Activated T-helper 1 cell treated with anti-CD3 and anti-CD28 coated beads, Interleukin-12 subunit alpha, Interleukin-12 subunit beta, Interleukin-2, Interleukin-4 antibody, amounts not matched to agents 30 ng/mL and 10 ng/mL and 1 ng/mL, durations not matched to agents 14 hours and 24 hours and 36 hours (primary cell): ENCODE measurements around the gene LGMN. TPM values are rescaled to one million over a fixed set of nuclear protein-coding genes. Genes with fewer than 3 reads are reported as not detected.
A peak's percentile ranks its signal among the peaks of the same experiment; 100 is the strongest.
"Not testable (repeated sequence)": the region's sequence is repeated elsewhere in the genome, so short reads cannot be mapped to it uniquely, and the experiment has no call there.

Experiments used
- DNase-seq: peaks from one replicate; pipeline ENCODE4 v3.0.0; 2021; ENCODE audit warnings: low spot score
- H3K27ac Mint-ChIP-seq: one replicate; pipeline ENCODE4 v1.8.0; 2021; ENCODE audit warnings: mild to moderate bottlenecking, mixed read lengths
- H3K27me3 Mint-ChIP-seq: one replicate; pipeline ENCODE4 v1.8.0; 2022; ENCODE audit warnings: mild to moderate bottlenecking, moderate library complexity, mixed read lengths; ENCODE audit not compliant: insufficient read depth
- H3K36me3 Mint-ChIP-seq: one replicate; pipeline ENCODE4 v1.8.0; 2021; ENCODE audit warnings: low read depth, mixed read lengths
- H3K4me1 Mint-ChIP-seq: one replicate; pipeline ENCODE4 v1.8.0; 2021; ENCODE audit warnings: low read depth, mixed read lengths
- H3K4me3 Mint-ChIP-seq: one replicate; pipeline ENCODE4 v1.8.0; 2021; ENCODE audit warnings: mild to moderate bottlenecking, moderate library complexity, mixed read lengths
- H3K9me3 Mint-ChIP-seq: one replicate; pipeline ENCODE4 v1.8.0; 2021; ENCODE audit warnings: mixed read lengths
- intact Hi-C: fragments of 100-400 bp; cut with micrococcal nuclease; formaldehyde crosslinking; loops from one replicate; pipeline ENCODE4 v1.15.1; 2024
- total RNA-seq: library from RNA; stranded (reverse); gene quantifications from 2 replicates; pipeline ENCODE4 v1.2.3, GENCODE V29; 2022

Gene LGMN
- total RNA-seq, 1 donor from 2014 or later: 2.2 TPM

DNA sequence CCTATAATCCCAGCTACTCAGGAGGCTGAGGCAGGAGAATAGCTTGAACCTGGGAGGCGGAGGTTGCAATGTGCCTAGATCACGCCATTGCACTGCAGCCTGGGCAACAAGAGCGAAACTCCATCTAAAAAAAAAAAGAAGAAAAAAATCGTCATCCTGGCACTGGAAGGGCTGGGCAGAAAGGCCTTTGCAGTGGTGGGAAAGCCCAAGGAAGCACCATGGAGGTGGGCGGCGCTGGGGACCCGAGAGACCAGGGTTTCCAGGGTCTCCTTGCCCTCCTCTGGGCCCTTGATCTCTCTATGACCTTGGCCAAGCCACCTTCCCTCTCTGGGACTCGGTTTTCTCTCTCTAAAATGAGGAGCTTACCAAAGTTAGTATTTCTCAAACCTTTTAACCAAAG, 65.4 kb downstream of the LGMN start:
- DNase-seq: no peak
- peaks cover 37% of the 10 kb centered on the region for H3K36me3 Mint-ChIP-seq
- no peak overlapping the region for H3K4me3 Mint-ChIP-seq
- no peaks in the 10 kb centered on the region for H3K27me3 Mint-ChIP-seq
- H3K27ac Mint-ChIP-seq: no peak overlapping the region
- H3K9me3 Mint-ChIP-seq: no peaks in the 10 kb centered on the region
- intact Hi-C loops: loop anchor here (10.0 kb wide), 1 partner anchor 518 kb away; no protein-coding TSS in a partner anchor
- H3K4me1 Mint-ChIP-seq: peaks cover 23% of the 10 kb centered on the region

DNA sequence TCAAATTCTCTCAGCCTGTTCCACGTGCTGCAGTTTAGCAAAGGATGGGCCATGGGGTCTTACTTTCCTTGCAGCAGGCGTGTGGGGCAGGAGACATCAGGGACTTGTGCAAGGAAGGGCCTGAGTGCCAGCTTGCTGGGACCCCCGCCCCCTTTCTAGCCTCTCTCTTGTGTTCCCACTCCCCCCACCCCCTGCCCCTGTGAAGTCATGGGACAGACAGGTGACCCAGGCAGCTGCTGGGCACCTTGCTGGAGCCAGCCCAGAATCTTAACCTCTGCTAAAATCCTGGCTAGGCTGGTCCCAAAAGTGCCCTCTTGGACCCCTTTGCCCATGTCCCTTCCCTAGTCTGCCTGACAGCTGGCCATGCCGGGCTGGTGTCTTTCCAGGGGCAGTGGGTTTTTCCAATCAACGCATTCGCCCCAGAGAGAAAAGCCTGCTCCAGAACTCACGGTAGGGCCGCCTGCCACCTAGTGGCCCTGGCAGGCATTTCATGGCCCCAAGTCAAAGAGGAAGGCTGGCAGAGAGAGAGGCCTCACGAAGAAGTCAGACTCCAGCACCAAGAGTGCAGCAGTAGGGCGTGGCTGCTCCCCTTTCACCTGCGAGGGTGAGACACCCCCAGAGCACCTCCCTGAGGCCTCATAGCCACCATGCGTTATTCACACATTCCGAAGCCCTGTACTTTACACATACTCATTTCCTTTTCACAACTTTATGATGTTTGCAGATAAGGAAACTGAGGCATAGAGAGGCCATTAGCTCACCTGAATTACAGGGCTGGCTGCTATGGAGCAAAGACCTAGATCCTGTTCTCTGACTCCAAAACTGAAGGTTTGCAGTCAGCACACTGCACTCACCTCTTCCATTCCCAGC, 67.4 kb downstream of the LGMN start:
- H3K36me3 Mint-ChIP-seq: peaks cover 54% of the 10 kb centered on the region
- peak; percentile 66 for DNase-seq
- H3K27ac Mint-ChIP-seq: no peak overlapping the region
- peaks cover 43% of the 10 kb centered on the region for H3K4me1 Mint-ChIP-seq
- H3K4me3 Mint-ChIP-seq: no peak overlapping the region
- intact Hi-C loops: loop anchor here (1.0 to 10.0 kb wide), 4 partner anchors 68 to 546 kb away; no protein-coding TSS in a partner anchor
- H3K27me3 Mint-ChIP-seq: no peaks in the 10 kb centered on the region
- no peaks in the 10 kb centered on the region for H3K9me3 Mint-ChIP-seq

DNA sequence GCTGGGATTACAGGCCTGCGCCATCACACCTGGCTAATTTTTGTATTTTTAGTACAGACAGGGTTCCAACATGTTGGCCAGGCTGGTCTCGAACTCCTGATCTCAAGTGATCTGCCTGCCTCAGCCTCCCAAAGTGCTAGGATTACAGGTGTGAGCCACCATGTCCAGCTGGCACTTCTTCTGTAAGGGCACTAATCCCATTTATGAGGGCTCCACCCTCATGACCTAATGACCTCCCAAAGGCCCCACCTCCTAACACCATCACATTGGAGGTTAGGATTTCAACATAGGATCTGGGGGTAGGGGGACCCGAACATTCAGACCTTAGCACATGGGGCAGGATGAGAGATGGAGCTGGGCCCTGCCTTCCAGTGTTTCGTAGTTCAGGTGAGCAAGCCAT, 68.1 kb downstream of the LGMN start:
- intact Hi-C loops: loop anchor here (10.0 kb wide), 1 partner anchor 516 kb away; no protein-coding TSS in a partner anchor
- peaks cover 49% of the 10 kb centered on the region for H3K4me1 Mint-ChIP-seq

DNA sequence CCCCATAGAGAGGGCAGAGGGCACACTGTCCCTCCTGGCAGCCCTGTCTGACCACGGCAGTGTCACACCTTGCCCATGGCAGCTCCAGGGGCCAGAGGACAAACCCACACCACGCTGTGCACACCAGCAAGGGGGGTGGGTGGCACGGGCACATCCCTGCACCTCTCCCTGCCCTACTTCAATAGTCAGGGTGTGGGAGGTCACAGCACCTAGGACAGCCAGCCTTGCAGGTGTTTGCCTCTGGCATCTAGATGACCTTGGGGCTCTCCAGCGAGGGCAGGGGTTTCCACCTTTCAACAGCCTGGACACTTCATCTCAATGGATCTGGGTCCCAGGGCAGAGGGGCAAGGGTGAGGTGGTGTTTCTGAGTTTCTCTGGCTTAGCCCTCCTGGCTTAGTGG, 69.2 kb downstream of the LGMN start:
- intact Hi-C loops: no loop called here
- Mint-ChIP-seq H3K27me3 (no peaks in the 10 kb centered on the region), H3K4me1 (peaks cover 49% of the 10 kb centered on the region), H3K36me3 (peaks cover 59% of the 10 kb centered on the region), H3K27ac (no peak overlapping the region), H3K4me3 (no peak overlapping the region), H3K9me3 (no peaks in the 10 kb centered on the region)
- no peak for DNase-seq

More for the DNA sequence above, 68.1 kb downstream of the LGMN start:
- not testable (repeated sequence) for DNase-seq, H3K4me3 Mint-ChIP-seq, H3K27ac Mint-ChIP-seq, H3K9me3 Mint-ChIP-seq, H3K27me3 Mint-ChIP-seq
- H3K36me3 Mint-ChIP-seq: peaks cover 55% of the 10 kb centered on the region

DNA sequence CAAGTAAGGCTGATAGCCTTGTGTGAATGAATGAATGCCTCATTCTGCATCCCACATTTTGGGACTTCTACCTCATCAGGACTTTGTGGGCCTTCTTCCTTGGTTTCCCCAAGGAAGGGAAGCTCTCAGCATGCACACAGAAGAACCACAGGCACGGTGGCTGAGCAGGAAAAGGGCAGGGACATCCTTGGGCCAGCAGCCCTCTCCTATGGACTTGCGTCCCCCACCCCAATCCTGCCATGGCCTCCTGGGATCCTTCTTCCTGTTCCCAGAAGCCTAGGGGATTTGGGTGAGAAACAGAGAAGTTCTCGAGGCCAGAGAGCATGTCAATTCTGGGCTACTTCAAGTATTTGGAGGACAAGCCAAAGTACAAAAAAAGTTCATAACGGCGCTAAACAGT, 69.7 kb downstream of the LGMN start:
- Mint-ChIP-seq H3K27ac (peak overlapping the region; percentile 80), H3K4me3 (no peak overlapping the region), H3K4me1 (peaks cover 49% of the 10 kb centered on the region), H3K36me3 (peaks cover 61% of the 10 kb centered on the region), H3K9me3 (no peaks in the 10 kb centered on the region), H3K27me3 (no peaks in the 10 kb centered on the region)
- intact Hi-C loops: no loop called here
- no peak for DNase-seq

DNA sequence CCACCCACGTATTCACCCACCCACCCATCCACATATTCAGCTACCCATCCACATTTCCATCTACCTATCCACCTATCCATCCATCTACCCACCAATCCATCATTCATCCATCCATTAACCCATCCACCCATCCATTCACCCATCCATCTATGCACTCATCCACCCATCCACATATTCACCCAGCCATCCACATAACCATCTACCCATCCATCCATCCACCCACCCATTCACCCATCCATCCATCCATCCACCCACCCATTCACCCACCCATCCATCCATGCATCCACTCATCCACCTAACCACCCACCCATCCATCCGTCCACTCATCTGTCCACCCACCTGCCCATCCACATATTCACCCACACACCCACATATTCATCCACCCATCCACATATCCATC, 70.5 kb downstream of the LGMN start:
- no peaks in the 10 kb centered on the region for H3K9me3 Mint-ChIP-seq
- H3K27me3 Mint-ChIP-seq: no peaks in the 10 kb centered on the region
- peak overlapping the region; percentile 54 for H3K27ac Mint-ChIP-seq
- H3K4me1 Mint-ChIP-seq: peaks cover 49% of the 10 kb centered on the region
- H3K36me3 Mint-ChIP-seq: peaks cover 58% of the 10 kb centered on the region
- DNase-seq: no peak
- intact Hi-C loops: loop anchor here (1.0 to 2.0 kb wide), 7 partner anchors 10 to 337 kb away; no protein-coding TSS in a partner anchor
- no peak overlapping the region for H3K4me3 Mint-ChIP-seq

DNA sequence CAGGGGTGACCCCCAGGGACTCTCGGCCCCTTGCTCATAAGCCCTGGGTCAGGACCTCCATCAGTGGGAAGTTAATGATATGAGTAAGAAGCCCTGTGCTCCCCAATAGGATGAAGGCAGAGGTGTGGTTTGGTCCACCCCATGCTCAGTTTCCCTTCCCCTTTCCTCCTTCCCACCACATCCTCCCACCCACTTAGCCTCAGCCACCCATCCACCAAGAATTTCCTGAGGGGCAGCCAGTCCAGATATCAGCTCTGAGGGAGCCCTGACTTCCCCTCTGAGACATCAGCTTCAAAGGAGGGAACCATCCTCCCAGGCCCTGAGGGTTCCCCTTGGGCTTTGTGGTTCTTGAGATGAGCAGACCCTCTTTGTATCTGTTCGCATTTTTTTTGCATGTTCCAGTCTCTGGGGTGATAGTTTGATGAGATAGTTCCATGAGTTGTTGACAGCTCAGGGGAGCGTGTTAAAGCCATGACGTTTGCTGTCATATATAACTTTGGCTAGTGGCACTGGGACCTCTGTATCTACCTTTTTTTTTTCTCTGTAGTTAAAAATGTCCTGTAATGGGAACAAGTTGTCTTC, 71.2 kb downstream of the LGMN start:
- Mint-ChIP-seq H3K36me3 (peaks cover 54% of the 10 kb centered on the region), H3K9me3 (no peaks in the 10 kb centered on the region), H3K27ac (peak overlapping the region; percentile 54), H3K4me1 (peaks cover 49% of the 10 kb centered on the region), H3K4me3 (peak overlapping the region; percentile 50), H3K27me3 (no peaks in the 10 kb centered on the region)
- intact Hi-C loops: loop anchor here (1.0 to 2.0 kb wide), 7 partner anchors 9 to 336 kb away; no protein-coding TSS in a partner anchor
- DNase-seq: peak; percentile 24

DNA sequence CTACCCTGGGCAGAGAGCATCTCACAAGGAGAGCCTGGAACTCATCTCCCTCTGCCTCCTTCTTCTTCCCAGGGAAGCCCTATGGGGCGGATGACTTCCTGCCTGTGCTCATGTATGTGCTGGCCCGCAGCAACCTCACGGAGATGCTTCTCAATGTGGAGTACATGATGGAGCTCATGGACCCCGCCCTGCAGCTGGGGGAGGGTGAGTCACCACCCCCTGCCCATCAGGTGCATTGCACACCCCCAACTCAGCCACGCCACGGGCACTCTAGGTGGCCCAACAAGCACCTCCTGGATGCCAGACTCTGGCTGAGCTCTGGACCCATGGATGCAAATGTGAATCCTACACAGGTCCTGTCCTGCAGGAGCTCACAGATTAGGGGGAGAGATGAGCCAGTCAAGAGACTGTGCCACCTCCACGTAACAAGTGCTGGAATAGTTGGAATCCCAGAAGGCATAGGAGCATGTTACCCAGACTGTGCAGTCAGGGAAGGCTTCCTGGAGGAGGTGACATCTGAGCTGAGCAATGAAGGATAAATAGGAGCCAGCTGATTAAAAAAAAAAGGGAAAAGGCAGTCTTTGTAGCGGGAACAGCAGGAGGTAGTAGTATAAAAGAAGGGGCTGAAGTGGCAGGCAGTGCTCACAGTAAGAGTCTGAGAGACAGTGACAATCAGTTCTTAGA, 71.9 kb downstream of the LGMN start:
- DNase-seq: no peak
- peaks cover 55% of the 10 kb centered on the region for H3K36me3 Mint-ChIP-seq
- H3K4me1 Mint-ChIP-seq: peaks cover 48% of the 10 kb centered on the region
- H3K27ac Mint-ChIP-seq: peak overlapping the region; percentile 54
- peak overlapping the region; percentile 50 for H3K4me3 Mint-ChIP-seq
- no peaks in the 10 kb centered on the region for H3K9me3 Mint-ChIP-seq
- intact Hi-C loops: loop anchor here (1.0 to 2.0 kb wide), 7 partner anchors 8 to 335 kb away; no protein-coding TSS in a partner anchor
- no peaks in the 10 kb centered on the region for H3K27me3 Mint-ChIP-seq

DNA sequence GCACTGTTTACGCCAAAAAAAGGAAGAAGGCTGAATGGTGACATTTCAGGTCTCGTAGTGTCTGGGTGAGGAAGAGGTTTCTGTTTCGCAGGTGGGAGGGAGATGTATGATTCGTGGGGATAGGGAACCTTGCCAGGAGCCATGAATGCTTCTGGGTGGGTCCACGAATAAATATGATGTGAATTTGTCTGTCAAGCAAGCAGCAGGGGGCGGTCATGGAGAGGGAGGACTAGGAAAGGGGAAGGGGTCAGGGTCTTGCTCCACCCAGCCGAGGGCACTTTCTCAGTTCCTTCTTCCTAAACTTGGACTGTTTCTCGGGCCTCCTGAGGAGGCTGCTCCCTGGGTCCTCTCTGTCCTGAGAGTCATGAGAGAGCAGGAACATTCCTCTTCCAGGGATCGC, 72.5 kb downstream of the LGMN start:
- Mint-ChIP-seq H3K27ac (peak overlapping the region; percentile 79), H3K36me3 (peaks cover 53% of the 10 kb centered on the region), H3K4me1 (peaks cover 46% of the 10 kb centered on the region), H3K9me3 (no peaks in the 10 kb centered on the region), H3K27me3 (no peaks in the 10 kb centered on the region), H3K4me3 (peak overlapping the region; percentile 20)
- intact Hi-C loops: loop anchor here (2.0 kb wide), 1 partner anchor 61 kb away; no protein-coding TSS in a partner anchor
- no peak for DNase-seq

DNA sequence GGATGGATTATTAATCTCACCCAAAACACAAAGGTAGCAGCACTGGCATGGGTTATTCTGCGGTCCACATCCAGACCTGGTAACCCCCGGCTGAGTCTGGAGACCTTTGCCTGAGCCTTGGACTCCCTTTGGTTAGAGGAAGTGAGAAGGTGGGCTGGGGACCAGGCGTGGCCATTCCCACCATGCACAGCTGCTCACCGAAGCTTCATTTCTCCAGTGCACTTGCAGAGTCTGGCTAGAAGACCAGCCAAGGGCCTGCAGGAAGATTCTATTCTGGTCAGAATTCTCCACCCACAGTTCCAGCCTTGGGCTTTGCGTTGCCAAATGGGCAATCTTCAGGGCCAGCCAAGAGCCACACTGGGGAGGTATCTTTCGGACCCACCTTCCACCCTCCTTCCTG, 73.0 kb downstream of the LGMN start:
- Mint-ChIP-seq H3K36me3 (peaks cover 56% of the 10 kb centered on the region), H3K9me3 (no peaks in the 10 kb centered on the region), H3K27me3 (no peaks in the 10 kb centered on the region), H3K27ac (peak overlapping the region; percentile 79), H3K4me1 (peaks cover 49% of the 10 kb centered on the region), H3K4me3 (peak overlapping the region; percentile 20)
- intact Hi-C loops: no loop called here
- DNase-seq: no peak

DNA sequence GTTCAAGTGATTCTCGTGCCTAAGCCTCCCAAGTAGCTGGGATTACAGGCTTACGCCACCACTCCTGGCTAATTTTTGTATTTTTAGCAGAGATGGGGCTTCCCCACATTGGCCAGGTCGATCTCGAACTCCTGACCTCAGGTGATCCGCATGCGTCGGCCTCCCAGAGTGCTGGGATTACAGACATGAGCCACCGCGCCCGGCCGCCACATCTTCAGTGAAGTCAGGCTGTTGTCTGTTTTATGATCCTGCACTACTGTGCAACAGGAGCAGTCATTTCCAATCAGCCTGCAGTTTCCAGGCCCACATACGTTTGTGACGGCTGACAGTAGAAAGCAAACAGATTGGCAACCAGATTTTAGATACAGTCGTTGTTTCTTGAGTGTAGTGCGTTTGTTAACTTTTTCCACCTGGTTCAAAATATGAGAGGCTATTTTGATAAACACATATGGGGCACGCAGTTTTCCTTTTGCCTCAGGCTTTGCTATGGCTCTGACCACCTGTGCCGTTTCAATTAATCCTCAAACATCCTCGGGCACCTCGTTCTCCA, 74.8 kb downstream of the LGMN start:
- H3K9me3 Mint-ChIP-seq: no peaks in the 10 kb centered on the region

DNA sequence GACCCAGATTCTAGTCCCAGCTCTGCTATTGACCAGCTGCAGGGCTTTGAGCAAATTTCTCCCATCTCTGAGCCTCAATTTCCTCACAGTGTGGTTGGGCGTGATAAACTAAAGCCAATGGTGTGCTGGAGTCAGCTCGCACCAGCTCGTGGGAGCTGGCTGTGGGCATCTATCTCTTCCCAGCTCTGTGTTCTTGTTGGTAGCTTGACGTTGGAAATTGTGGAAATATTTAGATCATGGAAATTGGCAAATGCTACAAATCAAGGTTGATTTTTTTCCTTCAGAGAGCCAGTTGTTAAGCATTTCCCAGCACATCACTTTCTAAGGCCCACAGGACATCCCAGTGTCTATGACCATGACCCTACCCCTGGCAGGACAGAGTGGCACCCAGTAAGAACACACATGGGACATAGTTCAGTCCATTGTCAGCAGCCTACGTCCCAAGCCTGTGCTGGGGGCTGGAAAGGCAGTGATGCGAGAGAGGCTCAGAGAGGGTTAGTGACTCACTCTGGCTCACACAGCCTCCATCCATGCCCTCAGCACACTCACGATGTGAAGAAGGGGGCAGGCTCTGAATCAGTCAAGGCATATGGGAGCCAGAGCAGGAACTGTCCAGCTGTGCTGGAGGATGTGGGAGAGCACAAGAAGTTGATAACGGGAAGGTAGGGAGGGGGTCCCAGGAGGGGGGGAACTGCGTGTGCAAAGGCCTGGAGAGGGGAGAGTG, 77.6 kb downstream of the LGMN start:
- H3K4me1 Mint-ChIP-seq: peaks cover 39% of the 10 kb centered on the region
- no peaks in the 10 kb centered on the region for H3K27me3 Mint-ChIP-seq
- no peak overlapping the region for H3K4me3 Mint-ChIP-seq
- no peak for DNase-seq
- no peak overlapping the region for H3K27ac Mint-ChIP-seq
- peaks cover 51% of the 10 kb centered on the region for H3K36me3 Mint-ChIP-seq
- H3K9me3 Mint-ChIP-seq: no peaks in the 10 kb centered on the region
- intact Hi-C loops: no loop called here

More for the DNA sequence above, 74.8 kb downstream of the LGMN start:
- no peak overlapping the region for H3K27ac Mint-ChIP-seq
- H3K4me1 Mint-ChIP-seq: peaks cover 57% of the 10 kb centered on the region
- no peak for DNase-seq
- intact Hi-C loops: no loop called here
- no peak overlapping the region for H3K4me3 Mint-ChIP-seq
- no peaks in the 10 kb centered on the region for H3K27me3 Mint-ChIP-seq
- H3K36me3 Mint-ChIP-seq: peaks cover 55% of the 10 kb centered on the region
